GM19463 (cell line): Measurements from ENCODE around the gene ZMAT3.
"Not testable (repeated sequence)": the region's sequence is repeated elsewhere in the genome, so short reads cannot be mapped to it uniquely, and the experiment has no call there.

Source experiments
- ATAC-seq: cut with Tn5 transposase; IDR thresholded peaks from one replicate; pipeline ENCODE4 v1.9.1; 2021; ENCODE audit warnings: mild to moderate bottlenecking, moderate library complexity; ENCODE audit not compliant: unreplicated experiment

ZMAT3 gene, protein sequence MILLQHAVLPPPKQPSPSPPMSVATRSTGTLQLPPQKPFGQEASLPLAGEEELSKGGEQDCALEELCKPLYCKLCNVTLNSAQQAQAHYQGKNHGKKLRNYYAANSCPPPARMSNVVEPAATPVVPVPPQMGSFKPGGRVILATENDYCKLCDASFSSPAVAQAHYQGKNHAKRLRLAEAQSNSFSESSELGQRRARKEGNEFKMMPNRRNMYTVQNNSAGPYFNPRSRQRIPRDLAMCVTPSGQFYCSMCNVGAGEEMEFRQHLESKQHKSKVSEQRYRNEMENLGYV

DNA sequence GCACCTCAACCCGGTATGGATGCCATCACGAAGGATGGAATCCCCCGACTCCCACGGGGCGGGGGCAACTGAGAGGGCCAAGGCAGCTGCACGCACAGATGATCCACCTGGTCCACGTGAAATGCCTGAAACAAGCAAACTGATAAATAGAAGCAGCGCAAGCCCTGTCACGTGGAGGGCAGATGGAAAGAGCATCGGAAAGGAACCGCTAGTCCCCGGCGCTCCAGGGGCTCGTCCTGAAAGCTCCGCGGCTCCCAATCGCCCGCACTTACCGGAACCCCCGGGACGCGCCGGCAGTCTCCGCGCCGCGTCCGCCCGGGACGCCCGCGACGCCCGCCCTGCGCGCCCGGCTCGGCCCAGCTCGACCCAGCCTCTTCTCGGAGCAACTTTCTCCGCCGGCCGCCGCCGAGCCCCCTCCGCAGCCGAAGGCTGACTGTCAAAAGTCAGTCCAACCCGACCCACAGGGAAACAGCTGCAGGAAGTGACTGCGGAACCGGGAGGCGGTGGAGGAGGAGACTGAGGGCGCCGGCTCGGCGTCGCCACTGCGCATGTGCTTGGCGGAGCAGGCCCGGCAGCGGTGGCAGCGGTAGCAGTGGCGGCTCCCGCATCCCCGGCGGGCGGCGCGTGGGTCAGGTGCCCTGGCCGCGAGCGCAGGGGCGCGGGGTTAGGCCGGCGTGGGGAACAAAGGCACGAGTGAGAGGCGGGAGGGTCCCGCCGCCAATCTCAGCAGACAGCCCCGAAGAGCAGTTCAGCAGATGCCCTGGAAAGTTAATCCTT, at the start of gene ZMAT3:
Gene ZMAT3, minus strand, starts transcription at position 487 of the 777 bp plus-strand sequence. CDS start 4,057 bp downstream, outside the sequence.
- peak; percentile 75 for ATAC-seq

DNA sequence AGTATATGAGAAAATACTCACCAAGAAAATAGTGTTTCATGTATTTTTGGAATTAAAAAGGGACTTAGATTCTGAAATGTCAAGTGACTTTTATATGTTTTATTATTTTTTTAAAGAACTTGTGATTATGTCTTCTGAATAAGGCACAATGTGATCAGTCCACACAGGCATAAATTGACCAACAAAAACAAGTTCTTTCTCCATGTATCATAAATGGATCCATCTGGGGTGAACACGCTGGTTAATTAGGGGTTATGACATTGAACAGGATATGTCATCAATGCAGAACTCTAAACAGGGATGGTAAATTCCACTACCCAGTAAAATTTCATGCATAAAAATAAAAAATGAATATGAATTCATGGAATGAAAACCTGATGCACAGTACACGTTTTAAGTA, 45.2 kb upstream of the ZMAT3 start:
- ATAC-seq, result no peak

- ATAC-seq, result not testable (repeated sequence)
These were observed 43.8 kb upstream of the ZMAT3 start for GRCh38 chr3:179115444-179115843.

GRCh38 chr3:179113903-179114302, 42.3 kb upstream of the ZMAT3 start:
- ATAC-seq, result no peak

- no peak for ATAC-seq
These were observed 36.5 kb upstream of the ZMAT3 start for GRCh38 chr3:179108086-179108485.

DNA sequence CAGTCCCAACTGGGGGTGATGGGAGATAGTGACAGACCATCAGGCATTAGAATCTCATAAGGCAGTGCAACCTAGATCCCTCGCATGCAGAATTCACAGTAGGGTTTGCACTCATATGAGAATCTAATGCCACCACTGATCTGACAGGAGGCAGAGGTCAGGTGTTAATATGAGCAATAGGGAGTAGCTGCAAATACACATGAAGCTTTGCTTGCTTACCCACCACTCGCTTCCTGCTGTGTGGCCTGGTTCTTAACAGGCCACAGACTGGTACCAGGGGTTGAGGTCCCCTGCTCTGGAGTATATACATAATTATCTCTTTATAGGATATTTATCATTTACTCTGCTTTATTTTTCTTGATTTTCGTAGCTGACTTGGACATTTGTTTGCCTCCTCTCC, 36.0 kb upstream of the ZMAT3 start:
- no peak for ATAC-seq

DNA sequence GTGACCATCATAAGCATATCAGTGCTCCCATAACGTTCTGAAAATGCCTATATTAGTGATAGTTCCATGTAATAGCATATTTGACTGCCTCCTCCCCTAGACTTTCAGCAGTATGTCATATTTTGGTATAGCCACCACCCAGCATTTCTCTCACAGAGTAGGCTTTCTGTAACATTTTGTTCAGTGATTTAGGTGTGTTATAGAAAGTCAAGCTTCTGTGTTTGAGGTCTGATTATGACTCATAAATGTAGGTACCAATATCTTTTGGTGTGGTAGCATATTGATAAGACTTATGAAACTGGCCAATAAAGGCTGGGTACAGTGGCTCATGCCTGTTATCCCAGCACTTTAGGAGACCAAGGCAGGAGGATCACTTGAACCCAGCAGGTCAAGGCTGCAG, 34.3 kb upstream of the ZMAT3 start:
- ATAC-seq, result no peak

DNA sequence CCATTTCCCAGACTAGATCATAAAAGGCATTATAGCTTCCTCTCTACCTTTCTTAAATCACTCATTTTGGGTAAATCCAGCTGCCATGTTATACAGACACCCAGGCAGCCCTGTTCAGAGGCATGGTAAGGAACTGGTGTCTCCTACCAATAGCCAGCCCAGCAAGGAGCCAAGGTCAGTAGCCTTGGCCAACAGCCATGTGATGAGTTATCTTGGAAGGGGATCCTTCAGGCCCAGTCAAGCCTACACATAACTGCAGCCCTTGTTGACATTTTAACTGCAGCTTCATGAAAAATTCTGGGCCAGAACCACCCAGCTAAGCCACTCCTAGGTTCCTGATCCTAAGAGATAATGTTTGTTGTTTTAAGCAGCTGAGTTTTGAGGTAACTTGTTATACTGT, 29.0 kb upstream of the ZMAT3 start:
- ATAC-seq, result no peak

GRCh38 chr3:179098388-179099077, 26.9 kb upstream of the ZMAT3 start:
- ATAC-seq, result no peak

GRCh38 chr3:179093807-179094206, 22.2 kb upstream of the ZMAT3 start:
- no peak for ATAC-seq

- peak; percentile 65 for ATAC-seq
These were observed 19.5 kb upstream of the ZMAT3 start for GRCh38 chr3:179091113-179091512.

DNA sequence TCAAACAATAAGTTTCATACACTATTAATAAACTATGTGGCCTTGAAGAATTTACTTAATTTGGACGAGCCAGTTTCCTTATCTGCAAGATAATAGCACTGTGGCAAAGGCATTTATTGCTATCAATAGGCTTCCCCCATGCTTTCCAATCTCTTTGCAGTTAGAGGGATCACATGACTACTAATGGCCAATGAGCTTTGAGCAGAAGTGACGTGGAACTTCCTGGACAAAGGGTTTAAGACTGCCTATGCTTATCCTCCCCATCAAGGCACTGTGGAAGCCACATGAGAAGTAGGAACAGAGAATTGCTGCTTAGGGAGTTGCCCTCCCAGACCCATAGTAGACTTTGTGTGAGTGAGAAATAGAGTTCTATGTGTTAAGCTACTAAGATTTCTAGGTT, 16.7 kb upstream of the ZMAT3 start:
- ATAC-seq, result no peak

DNA sequence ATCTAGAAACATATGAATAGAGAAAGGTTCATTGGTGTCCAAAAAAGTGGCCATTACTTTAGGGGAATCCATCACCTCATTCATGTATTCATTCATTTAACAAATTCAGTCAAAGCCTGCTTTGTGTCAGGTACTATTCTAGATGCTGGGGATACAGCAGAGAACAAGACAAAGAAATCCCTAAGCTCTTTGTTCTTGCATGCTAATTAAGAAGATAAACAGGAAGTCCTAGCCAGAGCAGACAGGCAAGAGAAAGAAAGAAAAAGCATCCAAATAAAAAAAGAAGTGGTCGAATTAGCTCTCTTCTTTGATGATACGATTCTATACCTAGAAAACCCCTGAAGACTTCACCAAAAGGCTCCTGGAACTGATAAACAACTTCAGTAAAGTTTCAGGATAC, 12.4 kb upstream of the ZMAT3 start:
- peak; percentile 58 for ATAC-seq

DNA sequence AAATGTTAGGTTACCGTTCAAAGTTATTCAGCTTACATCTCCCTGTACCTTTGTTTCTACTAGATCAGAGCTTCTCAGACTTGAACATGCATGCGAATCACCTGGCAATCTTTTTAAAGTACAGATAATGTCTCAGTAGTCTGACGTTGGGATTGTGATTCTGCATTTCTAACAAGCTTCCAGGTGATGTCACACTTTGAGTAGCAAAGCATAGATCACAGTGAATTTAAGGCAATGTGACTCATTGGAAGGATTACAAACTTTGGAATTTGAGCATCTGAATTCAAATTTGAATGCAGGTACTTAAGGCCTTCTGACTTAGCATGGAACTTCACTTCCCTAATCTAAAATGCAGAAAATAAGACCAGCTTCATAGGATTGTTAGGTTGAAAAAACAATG, 10.8 kb upstream of the ZMAT3 start:
- ATAC-seq, result no peak

- ATAC-seq, result no peak
These were observed 10.3 kb upstream of the ZMAT3 start for GRCh38 chr3:179081885-179082284.

DNA sequence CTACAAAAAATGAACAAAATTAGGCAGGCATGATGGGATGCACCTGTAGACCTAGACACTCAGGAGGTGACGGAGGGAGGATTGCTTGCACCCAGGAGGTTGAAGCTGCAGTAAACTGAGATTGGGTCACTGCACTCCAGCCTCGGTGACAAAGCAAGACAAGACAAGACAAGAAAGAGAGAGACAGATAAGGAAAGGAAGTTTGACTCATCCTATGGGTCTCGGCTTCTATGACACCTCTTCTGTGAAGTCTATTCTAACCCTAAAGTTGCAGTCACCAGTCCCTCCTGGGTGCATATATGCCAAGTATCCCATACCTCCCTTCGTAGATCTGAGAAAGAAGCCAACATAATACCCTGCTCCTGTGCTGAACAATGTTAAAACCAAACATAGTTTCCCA, 7.9 kb upstream of the ZMAT3 start:
- ATAC-seq, result no peak

GRCh38 chr3:179076243-179077027, 4.8 kb upstream of the ZMAT3 start:
- peak; percentile 32 for ATAC-seq

- ATAC-seq, result peak; percentile 17
These were observed 3.0 kb upstream of the ZMAT3 start for GRCh38 chr3:179074656-179075055.

- ATAC-seq, result no peak
These were observed 2.2 kb upstream of the ZMAT3 start for GRCh38 chr3:179073816-179074215.

DNA sequence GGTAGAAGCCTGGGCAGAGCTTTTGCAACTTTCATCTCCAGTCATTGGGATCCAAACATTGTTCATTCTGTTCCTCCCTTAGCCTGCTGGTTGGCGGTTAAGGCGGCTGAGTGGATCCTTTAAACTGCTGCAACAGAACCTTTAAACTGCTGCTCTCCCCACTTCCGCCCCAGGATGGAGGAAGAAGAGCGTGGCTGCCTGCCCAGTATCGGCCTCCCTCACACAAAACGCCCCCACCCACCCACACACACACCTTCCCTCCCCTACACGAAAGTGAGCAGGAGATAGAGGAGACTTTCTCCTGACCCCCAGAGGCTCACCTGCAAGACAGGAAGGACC, 460 bp upstream of the ZMAT3 start:
- peak; percentile 22 for ATAC-seq

DNA sequence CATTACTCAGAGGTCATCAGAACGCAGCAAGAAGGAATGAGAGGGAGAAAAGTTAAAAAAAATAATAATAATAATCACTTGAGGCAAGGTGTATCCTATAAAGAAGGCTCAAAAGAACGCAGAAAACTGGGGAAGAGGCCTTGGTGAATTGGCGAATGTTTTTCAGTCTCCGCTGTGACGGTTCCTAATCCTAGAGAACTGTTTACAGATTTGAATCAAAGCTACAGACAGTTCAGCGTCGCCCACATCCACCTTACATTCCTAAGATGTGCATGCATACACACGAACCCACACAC, 634 bp downstream of the ZMAT3 start:
- no peak for ATAC-seq
